ENCODE measurements around the gene HTR5A. TPM values are rescaled to one million over a fixed set of nuclear protein-coding genes. Genes with fewer than 3 reads are reported as not detected.

HTR5A gene
- total RNA-seq, 4 donors from 2014 or later, result not detected

- no peaks in the 10 kb centered on the region for H3K4me1 ChIP-seq
- intact Hi-C loops (cut with DNase I), result no loop called here
- H3K9me3 ChIP-seq, result no peaks in the 10 kb centered on the region
- H3K27ac ChIP-seq (replicated peaks in 1 of 4), result no peak overlapping the region
- H3K36me3 ChIP-seq, result no peaks in the 10 kb centered on the region
- TF ChIP-seq EP300 (IDR thresholded peaks at IDR 0.05), result no peak
- no peak for TF ChIP-seq POLR2AphosphoS5 (IDR thresholded peaks at IDR 0.05)
- TF ChIP-seq POLR2A (IDR thresholded peaks at IDR 0.05; ENCODE audit: low read depth), result no peak
- no peak for TF ChIP-seq CTCF (IDR thresholded peaks at IDR 0.05)
- WGBS, result 62% methylated on average over 7 of the region's 7 CpGs
- no peak overlapping the region for H3K4me3 ChIP-seq
- no peak for DNase-seq (ENCODE audit: extremely low spot score)
- peaks cover 0 to 48% (median 0%) of the 10 kb centered on the region in 4 donors for H3K27me3 ChIP-seq
These were observed 34.8 kb downstream of the HTR5A start for GRCh38 chr7:155104913-155105312.

- H3K4me3 ChIP-seq, result no peak overlapping the region
- 89% methylated on average over 3 of the region's 5 CpGs for WGBS
- H3K27ac ChIP-seq (replicated peaks in 1 of 4), result no peak overlapping the region
- no peaks in the 10 kb centered on the region for H3K4me1 ChIP-seq
- intact Hi-C loops (cut with DNase I), result no loop called here
- no peak for TF ChIP-seq CTCF (IDR thresholded peaks at IDR 0.05)
- no peak for TF ChIP-seq POLR2A (IDR thresholded peaks at IDR 0.05; ENCODE audit: low read depth)
- TF ChIP-seq EP300 (IDR thresholded peaks at IDR 0.05), result no peak
- TF ChIP-seq POLR2AphosphoS5 (IDR thresholded peaks at IDR 0.05), result no peak
- no peak for DNase-seq (ENCODE audit: extremely low spot score)
- H3K36me3 ChIP-seq, result no peaks in the 10 kb centered on the region
- peaks cover 0 to 59% (median 0%) of the 10 kb centered on the region in 4 donors for H3K27me3 ChIP-seq
- H3K9me3 ChIP-seq, result no peaks in the 10 kb centered on the region
These were observed 36.2 kb downstream of the HTR5A start for GRCh38 chr7:155106356-155106755.

GRCh38 chr7:155107126-155107525, 37.0 kb downstream of the HTR5A start:
- H3K27ac ChIP-seq (replicated peaks in 1 of 4), result no peak overlapping the region
- H3K4me1 ChIP-seq, result no peaks in the 10 kb centered on the region
- intact Hi-C loops (cut with DNase I), result no loop called here
- no peak overlapping the region for H3K4me3 ChIP-seq
- 69% methylated on average over 4 of the region's 4 CpGs for WGBS
- no peak for DNase-seq (ENCODE audit: extremely low spot score)
- peaks cover 0 to 60% (median 0%) of the 10 kb centered on the region in 4 donors for H3K27me3 ChIP-seq
- H3K36me3 ChIP-seq, result no peaks in the 10 kb centered on the region
- H3K9me3 ChIP-seq, result no peaks in the 10 kb centered on the region
- no peak for TF ChIP-seq POLR2AphosphoS5 (IDR thresholded peaks at IDR 0.05)
- no peak for TF ChIP-seq CTCF (IDR thresholded peaks at IDR 0.05)
- no peak for TF ChIP-seq EP300 (IDR thresholded peaks at IDR 0.05)
- TF ChIP-seq POLR2A (IDR thresholded peaks at IDR 0.05; ENCODE audit: low read depth), result no peak

GRCh38 chr7:155108144-155108901, 38.2 kb downstream of the HTR5A start:
- H3K27ac ChIP-seq (replicated peaks in 1 of 4), result no peak overlapping the region
- peaks cover 0 to 50% (median 0%) of the 10 kb centered on the region in 4 donors for H3K27me3 ChIP-seq
- H3K9me3 ChIP-seq, result no peaks in the 10 kb centered on the region
- H3K36me3 ChIP-seq, result no peaks in the 10 kb centered on the region
- intact Hi-C loops (cut with DNase I), result no loop called here
- H3K4me1 ChIP-seq, result no peaks in the 10 kb centered on the region
- TF ChIP-seq POLR2A (IDR thresholded peaks at IDR 0.05; ENCODE audit: low read depth), result no peak
- no peak for TF ChIP-seq EP300 (IDR thresholded peaks at IDR 0.05)
- no peak for TF ChIP-seq POLR2AphosphoS5 (IDR thresholded peaks at IDR 0.05)
- TF ChIP-seq CTCF (IDR thresholded peaks at IDR 0.05), result no peak
- WGBS, result 74% methylated on average over 20 of the region's 20 CpGs
- no peak overlapping the region for H3K4me3 ChIP-seq
- no peak for DNase-seq (ENCODE audit: extremely low spot score)

Data from esophagus muscularis mucosa (tissue), 4 donors.